Epithelial cell of proximal tubule (primary cell): ENCODE results near the gene TCF7L2. TPM values are rescaled to one million over a fixed set of nuclear protein-coding genes. Genes with fewer than 3 reads are reported as not detected.

Experiments
- DNase-seq: peaks from one replicate; pipeline ENCODE4 v3.0.0-alpha.2; 2011; ENCODE audit warnings: low read depth
- H3K4me3 ChIP-seq: 2 replicates; pipeline ENCODE4 v1.5.1; 2011; ENCODE audit warnings: low read depth, mild to moderate bottlenecking, low read length
- CTCF ChIP-seq: conservative IDR thresholded peaks from 2 replicates; pipeline ENCODE4 v1.5.1; 2012; ENCODE audit warnings: low read depth, mild to moderate bottlenecking, low read length
- total RNA-seq: library from RNA; depleted of rRNA; stranded (reverse); fragments of >200 nt; gene quantifications from 2 replicates; pipeline ENCODE4 v1.2.3, GENCODE V29; 2015

The TCF7L2 gene
- total RNA-seq, 1 donor from 2014 or later = 5.4 TPM

- TF ChIP-seq CTCF = peak; percentile 40
- no peak overlapping the region for H3K4me3 ChIP-seq
- no peak for DNase-seq
Measured at GRCh38 chr10:113139699-113140098, 189.7 kb downstream of the TCF7L2 start.

GRCh38 chr10:113140143-113141011 is 190.3 kb downstream of the TCF7L2 start:
- DNase-seq = no peak
- no peak overlapping the region for H3K4me3 ChIP-seq
- no peak for TF ChIP-seq CTCF

- no peak for TF ChIP-seq CTCF
- no peak overlapping the region for H3K4me3 ChIP-seq
- no peak for DNase-seq
Measured at GRCh38 chr10:113142601-113143362, 192.7 kb downstream of the TCF7L2 start.

GRCh38 chr10:113144576-113144975 is 194.5 kb downstream of the TCF7L2 start:
- no peak for TF ChIP-seq CTCF
- H3K4me3 ChIP-seq = no peak overlapping the region
- no peak for DNase-seq

GRCh38 chr10:113148071-113148825 is 198.2 kb downstream of the TCF7L2 start:
- TF ChIP-seq CTCF = no peak
- H3K4me3 ChIP-seq = no peak overlapping the region
- DNase-seq = no peak

- no peak overlapping the region for H3K4me3 ChIP-seq
- TF ChIP-seq CTCF = no peak
Measured at GRCh38 chr10:113148901-113149300, 198.9 kb downstream of the TCF7L2 start.

More at GRCh38 chr10:113148901-113149300, 198.9 kb downstream of the TCF7L2 start:
- DNase-seq = no peak
